Activated naive CD8-positive, alpha-beta T cell treated with anti-CD3 and anti-CD28 coated beads, Interleukin-2, amount 50 U/mL, for 16 hours (primary cell): Measurements from ENCODE around the gene CLINT1.

Experiments
- DNase-seq: peaks from one replicate; pipeline ENCODE4 v3.0.0-alpha.2; 2020; ENCODE audit warnings: low read depth, low spot score

The CLINT1 gene

DNA sequence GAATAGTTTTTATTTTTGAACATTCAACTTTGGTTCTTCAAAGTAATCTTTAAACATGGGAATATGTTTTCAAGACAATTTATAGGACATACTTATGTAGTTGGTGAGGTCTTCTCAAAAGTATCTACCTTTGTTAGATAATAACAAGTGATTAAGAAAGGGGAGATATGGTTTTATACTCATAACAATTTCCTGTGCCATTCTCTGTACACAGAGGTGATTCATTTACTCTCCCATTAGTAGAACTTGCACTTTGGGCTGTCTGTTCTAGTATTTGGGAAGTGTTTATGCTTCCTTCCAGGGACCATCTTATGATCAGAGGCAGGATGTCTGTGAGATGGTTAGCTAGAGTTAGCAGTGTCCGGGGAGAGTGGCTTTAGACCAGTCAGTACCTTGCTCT lies 100.2 kb downstream of the CLINT1 start:
- no peak for DNase-seq

- no peak for DNase-seq
Observed at GRCh38 chr5:157756122-157756521, 102.8 kb downstream of the CLINT1 start.

DNA sequence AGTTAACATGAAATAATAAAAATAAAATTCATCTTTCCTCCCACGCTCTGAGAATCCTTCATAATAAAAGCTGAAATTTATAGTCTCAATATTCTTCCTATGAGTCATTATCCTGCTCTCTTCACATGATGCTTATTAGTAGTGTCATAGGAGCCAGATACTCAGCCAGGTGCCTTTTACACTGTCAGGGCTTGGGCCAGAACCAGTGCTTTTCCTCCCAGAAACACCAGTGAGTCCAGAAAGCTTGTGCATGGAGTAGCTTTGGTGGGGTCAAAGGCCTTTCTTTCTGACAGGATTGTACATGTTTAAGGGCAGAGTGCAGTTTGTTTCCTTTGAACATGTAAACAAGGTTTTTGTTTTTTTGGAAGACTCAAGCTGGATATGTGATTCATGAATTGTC lies 108.6 kb downstream of the CLINT1 start:
- no peak for DNase-seq

DNA sequence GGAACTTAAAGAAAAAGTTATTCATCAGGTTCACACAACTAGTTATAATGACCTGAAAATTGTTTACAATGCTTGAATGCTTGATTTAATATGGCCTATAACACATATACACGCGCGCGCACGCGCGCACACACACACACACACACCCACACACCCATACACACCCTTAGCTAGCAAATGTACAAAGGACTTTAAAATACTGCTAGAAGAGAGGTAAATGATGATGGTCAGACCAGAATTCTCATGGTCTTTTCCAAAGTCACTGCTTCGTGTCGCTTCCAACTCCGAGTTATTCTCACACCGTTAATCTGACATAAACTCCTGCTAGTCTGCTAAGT lies 109.5 kb downstream of the CLINT1 start:
- no peak for DNase-seq

GRCh38 chr5:157748760-157749461 lies 110.0 kb downstream of the CLINT1 start:
- DNase-seq: no peak

GRCh38 chr5:157747766-157748700 lies 110.9 kb downstream of the CLINT1 start:
- no peak for DNase-seq

DNA sequence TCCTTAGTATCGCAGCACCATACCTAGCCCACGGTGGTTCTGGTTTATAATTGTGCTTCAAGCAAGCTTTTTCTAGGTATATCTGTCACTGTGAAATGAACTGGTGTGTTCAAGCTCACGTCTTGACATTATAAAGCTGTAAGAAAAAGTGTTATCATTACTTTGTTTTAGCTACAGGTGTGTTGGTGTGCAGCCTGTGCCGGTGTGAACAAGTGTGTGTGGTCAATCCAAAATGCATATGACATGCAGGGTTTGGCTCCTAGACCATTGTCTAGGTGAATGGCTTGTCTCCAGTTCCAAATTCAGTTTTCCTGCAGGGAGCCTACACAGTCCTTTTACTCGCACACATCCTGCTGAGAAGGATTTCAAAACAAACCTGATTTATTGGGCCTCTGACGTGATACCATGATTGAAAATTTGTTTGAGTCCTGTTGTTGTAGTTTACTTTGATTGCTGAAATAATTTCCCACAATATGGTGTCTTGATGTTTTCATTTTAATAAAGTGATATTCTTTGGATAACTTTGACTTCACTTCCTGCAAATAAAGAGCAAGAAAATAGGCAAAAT lies 111.7 kb downstream of the CLINT1 start:
- no peak for DNase-seq

- DNase-seq: no peak
Observed at GRCh38 chr5:157745041-157745456, 113.9 kb downstream of the CLINT1 start.

DNA sequence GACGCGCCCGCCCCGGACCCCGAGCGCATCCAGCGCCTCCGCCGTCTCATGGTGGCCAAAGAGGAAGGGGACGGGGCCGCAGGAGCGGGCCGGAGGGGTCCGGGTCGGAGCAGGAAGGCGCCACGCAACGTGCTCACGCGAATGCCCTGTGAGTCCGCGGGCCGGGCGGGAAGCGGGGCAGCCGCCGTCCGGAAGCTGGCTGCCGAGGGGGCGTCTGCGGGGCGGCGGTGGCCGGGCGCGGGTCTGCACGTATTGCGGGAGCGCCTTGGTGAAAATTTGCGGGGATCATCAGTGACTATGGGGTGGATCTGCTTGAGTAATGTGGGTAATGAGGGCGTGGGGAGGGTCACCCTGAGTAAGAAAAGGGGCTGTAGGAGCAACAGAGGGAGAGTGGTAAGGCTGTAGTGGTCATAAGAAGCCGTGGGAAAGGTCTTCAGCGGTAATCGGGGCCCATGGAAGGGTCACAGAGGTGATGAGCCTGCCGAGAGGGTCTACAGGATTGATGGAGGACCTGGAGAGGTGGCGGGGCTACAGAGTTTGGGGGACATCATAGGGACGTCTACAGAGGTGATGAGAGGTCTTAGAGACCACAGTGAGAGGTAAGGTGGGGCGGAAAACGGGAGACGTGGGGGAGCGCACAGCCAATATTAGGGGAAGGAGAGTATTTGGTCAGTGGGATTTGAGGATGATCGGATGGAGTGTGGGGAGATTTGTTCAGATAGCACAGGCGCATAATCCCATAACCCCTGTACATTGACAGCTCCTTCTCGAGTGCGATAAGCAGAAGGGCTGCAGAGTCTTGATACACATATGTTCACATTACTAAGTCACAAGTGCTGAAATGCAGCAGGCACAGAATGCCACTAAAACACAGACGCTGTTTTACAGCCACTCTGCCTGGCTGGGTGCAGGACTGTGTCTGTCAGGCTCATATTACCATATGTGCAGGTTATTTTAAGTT lies 114.6 kb downstream of the CLINT1 start:
- DNase-seq: no peak

DNA sequence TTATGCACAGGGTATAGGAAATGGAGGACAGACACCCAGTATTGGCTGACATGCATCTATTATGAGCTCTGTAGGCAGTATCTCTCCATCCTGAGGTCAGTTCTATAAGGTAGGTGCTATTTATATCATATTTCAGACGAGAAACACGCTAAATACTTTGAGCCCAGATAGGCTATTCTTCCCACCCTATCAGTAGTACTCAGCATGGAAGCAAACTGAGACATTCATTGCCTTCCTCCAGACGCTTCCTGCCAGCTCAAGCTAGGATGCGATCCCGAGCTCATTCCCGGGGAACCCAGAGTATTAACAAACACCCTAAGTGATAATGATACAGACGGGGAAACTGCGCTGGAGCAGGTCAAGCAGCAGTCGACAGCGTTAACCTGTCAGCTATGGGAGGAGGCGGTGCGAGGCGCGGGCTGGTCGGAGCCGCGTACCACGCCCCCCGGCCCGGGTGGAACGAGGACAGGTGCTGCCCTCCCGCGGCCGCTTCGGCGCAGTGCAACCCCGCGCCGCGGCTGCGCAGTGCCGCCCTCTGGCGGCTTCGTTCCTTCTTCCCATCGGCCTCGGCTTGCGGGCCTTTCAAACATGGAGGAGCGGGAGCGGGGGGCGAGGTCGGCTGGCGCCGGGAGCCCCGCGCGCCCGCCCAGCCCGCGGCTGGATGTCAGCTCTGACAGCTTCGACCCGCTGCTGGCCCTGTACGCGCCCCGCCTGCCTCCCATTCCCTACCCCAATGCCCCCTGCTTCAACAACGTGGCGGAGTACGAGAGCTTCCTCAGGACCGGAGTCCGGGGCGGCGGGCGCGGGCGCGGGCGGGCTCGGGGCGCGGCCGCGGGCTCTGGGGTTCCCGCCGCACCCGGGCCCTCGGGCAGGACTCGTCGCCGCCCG lies 115.5 kb downstream of the CLINT1 start, which contains the start of gene LSM11:
Gene LSM11 (plus strand): TSS at position 550 of the 888 bp plus-strand sequence. CDS start 39 bp downstream, at position 589.
- DNase-seq: peak; percentile 82

DNA sequence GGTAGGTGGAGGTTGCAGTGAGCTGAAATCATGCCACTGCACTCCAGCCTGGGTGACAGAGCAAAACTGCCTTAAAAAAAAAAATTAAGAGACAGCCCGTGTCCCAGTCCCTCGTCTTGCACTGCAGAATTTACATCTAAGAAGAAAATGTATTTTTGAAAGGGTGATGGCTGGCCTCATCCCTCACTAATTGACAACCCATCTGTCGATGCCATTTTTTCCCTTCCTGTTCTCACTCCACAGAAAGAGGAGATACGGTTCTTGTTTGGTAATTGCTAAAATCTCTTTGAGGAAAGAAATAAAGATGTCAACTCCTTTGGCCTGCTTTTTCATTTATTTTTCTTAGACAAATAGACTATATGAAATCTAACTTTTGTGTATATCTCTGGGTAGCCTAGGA lies 117.8 kb downstream of the CLINT1 start:
- no peak for DNase-seq

DNA sequence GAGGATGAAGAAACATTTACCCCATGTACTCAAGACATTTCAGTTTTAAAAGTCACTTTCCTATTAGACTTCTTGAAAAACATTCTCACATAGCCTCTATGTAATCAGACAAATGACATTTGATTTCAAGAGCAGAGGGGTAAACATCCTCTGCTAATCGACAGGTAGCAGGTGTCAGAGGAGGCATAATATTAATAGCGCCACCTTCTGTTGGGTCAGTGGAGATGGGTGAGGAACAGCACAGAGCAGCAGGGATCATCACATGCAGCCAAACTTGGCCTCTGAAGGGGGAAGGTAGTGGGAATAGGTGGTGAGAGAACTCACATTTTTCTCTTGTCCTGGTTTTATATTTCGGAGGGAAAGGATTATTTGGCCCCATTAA lies 118.7 kb downstream of the CLINT1 start:
- DNase-seq: no peak

- DNase-seq: no peak
Observed at GRCh38 chr5:157739388-157740228, 119.3 kb downstream of the CLINT1 start.

GRCh38 chr5:157735991-157736390 lies 123.0 kb downstream of the CLINT1 start:
- no peak for DNase-seq
